Measurements from ENCODE around the gene VSIG2.

Gene VSIG2

GRCh38 chr11:124747406-124748099 lies 4.5 kb downstream of the VSIG2 start:
- no peak overlapping the region for H3K4me3 ChIP-seq (ENCODE audit: low read depth, low read length)
- no peak for TF ChIP-seq CTCF (conservative IDR thresholded peaks at IDR 0.05; ENCODE audit: low read depth, low read length)
- DNase-seq (ENCODE audit: low read depth): no peak

- TF ChIP-seq CTCF (conservative IDR thresholded peaks at IDR 0.05; ENCODE audit: low read depth, low read length): peak; percentile 78
- H3K4me3 ChIP-seq (ENCODE audit: low read depth, low read length): peak overlapping the region; percentile 73
- peak; percentile 94 for DNase-seq (ENCODE audit: low read depth)
Measured at GRCh38 chr11:124746621-124747243, 5.3 kb downstream of the VSIG2 start.

- peak; percentile 56 for TF ChIP-seq CTCF (conservative IDR thresholded peaks at IDR 0.05; ENCODE audit: low read depth, low read length)
- DNase-seq (ENCODE audit: low read depth): no peak
Measured at GRCh38 chr11:124745835-124746620, 6.0 kb downstream of the VSIG2 start.

GRCh38 chr11:124745270-124745834 lies 6.7 kb downstream of the VSIG2 start:
- no peak for TF ChIP-seq CTCF (conservative IDR thresholded peaks at IDR 0.05; ENCODE audit: low read depth, low read length)
- no peak for DNase-seq (ENCODE audit: low read depth)
- peak overlapping the region; percentile 73 for H3K4me3 ChIP-seq (ENCODE audit: low read depth, low read length)

More at GRCh38 chr11:124745835-124746620, 6.0 kb downstream of the VSIG2 start:
- H3K4me3 ChIP-seq (ENCODE audit: low read depth, low read length): peak overlapping the region; percentile 73

- TF ChIP-seq CTCF (conservative IDR thresholded peaks at IDR 0.05; ENCODE audit: low read depth, low read length): no peak
Measured at GRCh38 chr11:124743050-124743449, 9.0 kb downstream of the VSIG2 start.

GRCh38 chr11:124742555-124742954 lies 9.5 kb downstream of the VSIG2 start:
- no peak overlapping the region for H3K4me3 ChIP-seq (ENCODE audit: low read depth, low read length)
- no peak for TF ChIP-seq CTCF (conservative IDR thresholded peaks at IDR 0.05; ENCODE audit: low read depth, low read length)
- no peak for DNase-seq (ENCODE audit: low read depth)

More at GRCh38 chr11:124743050-124743449, 9.0 kb downstream of the VSIG2 start:
- H3K4me3 ChIP-seq (ENCODE audit: low read depth, low read length): no peak overlapping the region
- DNase-seq (ENCODE audit: low read depth): no peak
